ENCODE measurements around the gene TRAF7.
"Not testable (repeated sequence)": the region's sequence is repeated elsewhere in the genome, so short reads cannot be mapped to it uniquely, and the experiment has no call there.

GRCh38 chr16:2112539-2113106, 43.0 kb upstream of the TRAF7 start:
- TF ChIP-seq CTCF, POLR2A (IDR thresholded peaks at IDR 0.05): not testable (repeated sequence)

All from body of pancreas (tissue), 4 donors.